Progenitor cell of endocrine pancreas (in vitro differentiated cells): ENCODE results near the gene IL20RB. TPM values are rescaled to one million over a fixed set of nuclear protein-coding genes. Genes with fewer than 3 reads are reported as not detected.

Experiments
- DNase-seq: peaks from one replicate; pipeline ENCODE4 v3.0.0; 2021; ENCODE audit warnings: low spot score; ENCODE audit not compliant: unreplicated experiment
- H3K27ac Mint-ChIP-seq: 2 replicates; pipeline ENCODE4 v1.8.0; 2021; ENCODE audit warnings: mild to moderate bottlenecking, moderate library complexity, mixed read lengths
- H3K27me3 Mint-ChIP-seq: 2 replicates; pipeline ENCODE4 v1.8.0; 2021; ENCODE audit warnings: mixed read lengths
- H3K36me3 Mint-ChIP-seq: 2 replicates; pipeline ENCODE4 v1.8.0; 2022; ENCODE audit warnings: mixed read lengths; ENCODE audit not compliant: insufficient read depth
- H3K4me1 Mint-ChIP-seq: 2 replicates; pipeline ENCODE4 v1.8.0; 2021; ENCODE audit warnings: low read depth, mixed read lengths
- H3K4me3 Mint-ChIP-seq: 2 replicates; pipeline ENCODE4 v1.8.0; 2021; ENCODE audit warnings: low read depth, mild to moderate bottlenecking, moderate library complexity, mixed read lengths
- H3K9me3 Mint-ChIP-seq: 2 replicates; pipeline ENCODE4 v1.8.0; 2021; ENCODE audit warnings: low read depth, mixed read lengths
- total RNA-seq: library from RNA; stranded (reverse); gene quantifications from 2 replicates; pipeline ENCODE4 v1.2.1, GENCODE V29; 2021
- TF ChIP-seq, protein P1 (sequence below): fragments of 200-600 bp; sonication (generic); IDR thresholded peaks from one replicate; pipeline ENCODE4 v1.5.0; 2021; ENCODE audit warnings: antibody characterized with exemption, mild to moderate bottlenecking; ENCODE audit not compliant: unreplicated experiment

IL20RB gene
- total RNA-seq, 1 donor from 2014 or later: 1.7 TPM

DNA sequence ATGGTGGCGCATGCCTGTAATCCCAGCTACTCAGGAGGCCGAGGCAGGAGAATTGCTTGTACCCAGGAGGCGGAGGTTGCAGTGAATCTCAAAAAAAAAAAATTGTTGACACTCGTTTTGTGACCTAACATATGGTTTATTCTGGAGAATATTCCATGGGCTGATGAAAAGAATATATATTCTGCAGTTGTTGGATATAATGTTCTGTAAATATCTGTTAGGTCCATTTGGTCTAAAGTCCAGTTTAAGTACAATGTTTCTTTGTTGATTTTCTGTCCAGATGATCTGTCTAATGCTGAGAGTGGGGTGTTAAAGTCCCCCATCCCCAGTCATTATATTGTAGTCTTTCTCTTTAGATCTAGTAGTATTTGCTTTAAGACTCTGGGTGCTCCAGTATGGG, 15.6 kb downstream of the IL20RB start:
- Mint-ChIP-seq H3K27me3 (no peaks in the 10 kb centered on the region), H3K36me3 (peaks cover 9% of the 10 kb centered on the region), H3K4me3 (no peak overlapping the region), H3K9me3 (peaks cover 31% of the 10 kb centered on the region), H3K27ac (no peak overlapping the region), H3K4me1 (no peaks in the 10 kb centered on the region)
- TF ChIP-seq, protein P1, sequence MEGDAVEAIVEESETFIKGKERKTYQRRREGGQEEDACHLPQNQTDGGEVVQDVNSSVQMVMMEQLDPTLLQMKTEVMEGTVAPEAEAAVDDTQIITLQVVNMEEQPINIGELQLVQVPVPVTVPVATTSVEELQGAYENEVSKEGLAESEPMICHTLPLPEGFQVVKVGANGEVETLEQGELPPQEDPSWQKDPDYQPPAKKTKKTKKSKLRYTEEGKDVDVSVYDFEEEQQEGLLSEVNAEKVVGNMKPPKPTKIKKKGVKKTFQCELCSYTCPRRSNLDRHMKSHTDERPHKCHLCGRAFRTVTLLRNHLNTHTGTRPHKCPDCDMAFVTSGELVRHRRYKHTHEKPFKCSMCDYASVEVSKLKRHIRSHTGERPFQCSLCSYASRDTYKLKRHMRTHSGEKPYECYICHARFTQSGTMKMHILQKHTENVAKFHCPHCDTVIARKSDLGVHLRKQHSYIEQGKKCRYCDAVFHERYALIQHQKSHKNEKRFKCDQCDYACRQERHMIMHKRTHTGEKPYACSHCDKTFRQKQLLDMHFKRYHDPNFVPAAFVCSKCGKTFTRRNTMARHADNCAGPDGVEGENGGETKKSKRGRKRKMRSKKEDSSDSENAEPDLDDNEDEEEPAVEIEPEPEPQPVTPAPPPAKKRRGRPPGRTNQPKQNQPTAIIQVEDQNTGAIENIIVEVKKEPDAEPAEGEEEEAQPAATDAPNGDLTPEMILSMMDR: no peak
- DNase-seq: no peak

DNA sequence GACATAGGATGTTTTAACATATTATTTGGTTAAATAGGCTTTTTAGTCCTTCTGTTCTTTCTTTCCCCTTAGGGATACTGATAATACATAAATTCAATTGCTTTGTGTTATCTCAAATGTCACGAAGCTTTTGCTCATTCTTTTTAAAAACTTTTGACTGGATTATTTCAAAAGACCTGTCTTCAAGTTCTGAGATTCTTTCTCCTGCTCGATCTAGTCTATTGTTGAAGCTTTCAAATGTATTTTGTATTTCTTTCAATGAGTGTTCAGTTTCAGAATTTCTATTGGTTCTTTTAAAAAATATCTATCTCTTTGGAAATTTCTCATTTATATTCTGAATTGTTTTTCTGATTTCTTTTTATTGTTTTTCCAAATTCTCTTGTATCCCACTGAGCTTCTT, 16.9 kb downstream of the IL20RB start:
- Mint-ChIP-seq H3K27me3 (no peaks in the 10 kb centered on the region), H3K4me1 (no peaks in the 10 kb centered on the region), H3K9me3 (peaks cover 30% of the 10 kb centered on the region), H3K27ac (no peak overlapping the region), H3K36me3 (peaks cover 7% of the 10 kb centered on the region), H3K4me3 (no peak overlapping the region)
- no peak for DNase-seq
- TF ChIP-seq, protein P1: no peak

DNA sequence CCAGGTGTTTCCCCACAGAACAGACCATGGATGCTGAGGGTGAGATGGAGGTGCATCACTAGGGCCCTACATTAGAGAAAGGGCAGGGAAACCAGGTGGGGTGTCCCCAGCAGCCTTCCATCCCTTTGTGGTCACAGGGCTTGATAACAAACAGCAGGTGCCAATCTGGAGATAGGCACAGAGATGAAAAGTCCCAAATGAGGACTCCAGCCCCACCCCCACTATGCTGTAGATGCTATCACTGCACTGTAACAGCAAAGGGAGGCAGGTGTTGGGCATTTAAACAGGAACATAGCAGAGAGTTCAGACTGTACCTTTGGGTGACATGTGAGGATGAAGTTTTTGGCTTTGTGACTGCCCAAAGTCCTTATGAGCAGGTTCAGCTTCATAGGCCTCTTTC, 21.4 kb downstream of the IL20RB start:
- no peaks in the 10 kb centered on the region for H3K4me1 Mint-ChIP-seq
- peaks cover 3% of the 10 kb centered on the region for H3K9me3 Mint-ChIP-seq
- H3K27me3 Mint-ChIP-seq: no peaks in the 10 kb centered on the region
- no peaks in the 10 kb centered on the region for H3K36me3 Mint-ChIP-seq
- TF ChIP-seq, protein P1: no peak
- H3K4me3 Mint-ChIP-seq: no peak overlapping the region
- H3K27ac Mint-ChIP-seq: no peak overlapping the region
- no peak for DNase-seq

DNA sequence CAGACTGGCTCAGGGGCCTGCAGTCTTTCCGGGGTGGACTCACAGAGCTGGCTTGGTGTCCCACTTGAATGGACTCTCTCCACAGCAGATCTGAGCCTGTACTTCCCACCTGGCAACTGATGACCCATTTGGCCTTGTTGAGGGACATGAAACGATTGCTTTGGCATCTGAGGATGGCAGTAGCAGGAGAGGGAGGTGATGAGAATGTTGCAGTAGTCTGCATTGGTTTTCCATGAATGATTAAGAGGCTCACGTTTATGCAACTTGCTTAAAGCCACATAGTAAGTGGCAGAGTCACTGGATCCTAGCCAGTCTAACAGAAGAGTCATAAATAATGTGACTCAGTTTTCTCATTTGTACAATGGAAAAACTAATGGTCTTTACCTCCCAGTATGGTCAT, 21.9 kb downstream of the IL20RB start:
- Mint-ChIP-seq H3K4me3 (no peak overlapping the region), H3K36me3 (no peaks in the 10 kb centered on the region), H3K4me1 (no peaks in the 10 kb centered on the region), H3K27ac (no peak overlapping the region), H3K9me3 (no peaks in the 10 kb centered on the region), H3K27me3 (no peaks in the 10 kb centered on the region)
- no peak for DNase-seq
- TF ChIP-seq, protein P1: no peak

DNA sequence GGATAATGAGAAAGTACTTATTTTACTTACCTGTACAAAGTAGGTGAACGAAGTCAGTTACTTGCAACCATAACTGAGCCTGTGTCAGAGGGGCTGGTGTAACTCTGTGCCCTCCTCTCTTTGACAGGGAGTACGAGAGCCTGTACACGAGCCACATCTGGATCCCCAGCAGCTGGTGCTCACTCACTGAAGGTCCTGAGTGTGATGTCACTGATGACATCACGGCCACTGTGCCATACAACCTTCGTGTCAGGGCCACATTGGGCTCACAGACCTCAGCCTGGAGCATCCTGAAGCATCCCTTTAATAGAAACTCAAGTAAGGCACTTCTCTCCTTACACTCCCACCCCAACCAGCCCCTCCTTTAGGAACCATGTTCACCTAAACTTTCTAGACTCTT, 24.2 kb downstream of the IL20RB start:
- Mint-ChIP-seq H3K36me3 (peaks cover under 1% of the 10 kb centered on the region), H3K4me1 (no peaks in the 10 kb centered on the region), H3K27me3 (no peaks in the 10 kb centered on the region), H3K9me3 (peaks cover 4% of the 10 kb centered on the region), H3K27ac (no peak overlapping the region), H3K4me3 (no peak overlapping the region)
- DNase-seq: no peak
- TF ChIP-seq, protein P1: no peak
